SW 1271 (cell line): ENCODE results near the gene TMEM134.
A peak's percentile ranks its signal among the peaks of the same experiment; 100 is the strongest.
"Not testable (repeated sequence)": the region's sequence is repeated elsewhere in the genome, so short reads cannot be mapped to it uniquely, and the experiment has no call there.

Experiments used
- DNase-seq, 2 experiments: peaks; one replicate each; lab custom pipeline; 2025; lab: John Stamatoyannopoulos, UW

TMEM134 gene

GRCh38 chr11:67468759-67469507, at the start of gene TMEM134:
TSS of gene TMEM134 (minus strand) at chr11:67469251. CDS start at chr11:67469192, 59 bp downstream.
- peak; percentile 86 to 89 for DNase-seq

GRCh38 chr11:67517784-67518552, 48.9 kb upstream of the TMEM134 start:
- DNase-seq: no peak

GRCh38 chr11:67516806-67517205, 47.8 kb upstream of the TMEM134 start:
- no peak for DNase-seq

- DNase-seq: no peak
These were observed 45.1 kb upstream of the TMEM134 start for GRCh38 chr11:67514116-67514515.

- DNase-seq: not testable (repeated sequence)
These were observed 42.5 kb upstream of the TMEM134 start for GRCh38 chr11:67511558-67511957.

- no peak for DNase-seq
These were observed 40.9 kb upstream of the TMEM134 start for GRCh38 chr11:67510023-67510345.

- peak; percentile 95 to 97 for DNase-seq
These were observed 39.6 kb upstream of the TMEM134 start for GRCh38 chr11:67508486-67509121.

- peak; percentile 99 for DNase-seq
These were observed 38.9 kb upstream of the TMEM134 start, which contains the start of gene CDK2AP2 for GRCh38 chr11:67507864-67508485. TSS of gene CDK2AP2 (minus strand) at chr11:67508162. CDS start at chr11:67508082, 80 bp downstream.

GRCh38 chr11:67507242-67507863, 38.3 kb upstream of the TMEM134 start:
- DNase-seq: no peak

GRCh38 chr11:67506426-67507051, 37.5 kb upstream of the TMEM134 start:
- DNase-seq: no peak

GRCh38 chr11:67505605-67506396, 36.8 kb upstream of the TMEM134 start:
- peak; percentile 95 for DNase-seq

GRCh38 chr11:67504950-67505581, 36.0 kb upstream of the TMEM134 start, which contains the start of gene PITPNM1:
TSS of gene PITPNM1 (minus strand) at chr11:67505363. CDS start at chr11:67504180, 1,183 bp downstream.
- DNase-seq: peak; percentile 34 to 58

GRCh38 chr11:67504005-67504949, 35.2 kb upstream of the TMEM134 start:
- peak in 1 of 2 experiments; percentile 35 for DNase-seq

- DNase-seq: no peak
These were observed 34.3 kb upstream of the TMEM134 start for GRCh38 chr11:67503119-67504004.

- no peak for DNase-seq
These were observed 33.4 kb upstream of the TMEM134 start for GRCh38 chr11:67502328-67502979.

- DNase-seq: no peak
These were observed 32.8 kb upstream of the TMEM134 start for GRCh38 chr11:67501854-67502253.
